ENCODE results near the gene OR14K1. TPM values are rescaled to one million over a fixed set of nuclear protein-coding genes. Genes with fewer than 3 reads are reported as not detected.
"Not testable (repeated sequence)": the region's sequence is repeated elsewhere in the genome, so short reads cannot be mapped to it uniquely, and the experiment has no call there.

Gene OR14K1
- total RNA-seq, 4 donors from 2014 or later, result 0.57 TPM; not detected in 3

DNA sequence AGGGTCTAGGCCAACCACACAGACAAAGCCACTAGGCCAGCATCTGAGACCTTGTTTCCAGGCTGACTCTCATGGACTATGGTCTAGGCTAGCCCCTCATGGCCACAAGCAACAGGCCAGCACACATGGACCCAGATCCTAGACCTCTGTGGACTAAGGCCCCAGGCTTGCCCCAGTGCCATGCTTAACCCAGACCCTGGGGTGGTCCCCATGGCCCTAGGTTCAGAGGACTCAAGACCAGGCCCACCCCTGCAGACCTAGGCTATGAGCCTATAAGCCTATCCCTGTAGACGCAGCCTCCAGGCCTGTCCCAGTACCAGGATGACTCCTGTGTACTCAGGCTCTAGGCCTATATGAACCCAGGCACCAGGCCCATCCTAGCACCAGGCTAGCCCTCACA, 11.5 kb downstream of the OR14K1 start:
- no peak for TF ChIP-seq EP300 (IDR thresholded peaks at IDR 0.05)
- TF ChIP-seq, protein P1, sequence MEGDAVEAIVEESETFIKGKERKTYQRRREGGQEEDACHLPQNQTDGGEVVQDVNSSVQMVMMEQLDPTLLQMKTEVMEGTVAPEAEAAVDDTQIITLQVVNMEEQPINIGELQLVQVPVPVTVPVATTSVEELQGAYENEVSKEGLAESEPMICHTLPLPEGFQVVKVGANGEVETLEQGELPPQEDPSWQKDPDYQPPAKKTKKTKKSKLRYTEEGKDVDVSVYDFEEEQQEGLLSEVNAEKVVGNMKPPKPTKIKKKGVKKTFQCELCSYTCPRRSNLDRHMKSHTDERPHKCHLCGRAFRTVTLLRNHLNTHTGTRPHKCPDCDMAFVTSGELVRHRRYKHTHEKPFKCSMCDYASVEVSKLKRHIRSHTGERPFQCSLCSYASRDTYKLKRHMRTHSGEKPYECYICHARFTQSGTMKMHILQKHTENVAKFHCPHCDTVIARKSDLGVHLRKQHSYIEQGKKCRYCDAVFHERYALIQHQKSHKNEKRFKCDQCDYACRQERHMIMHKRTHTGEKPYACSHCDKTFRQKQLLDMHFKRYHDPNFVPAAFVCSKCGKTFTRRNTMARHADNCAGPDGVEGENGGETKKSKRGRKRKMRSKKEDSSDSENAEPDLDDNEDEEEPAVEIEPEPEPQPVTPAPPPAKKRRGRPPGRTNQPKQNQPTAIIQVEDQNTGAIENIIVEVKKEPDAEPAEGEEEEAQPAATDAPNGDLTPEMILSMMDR (IDR thresholded peaks at IDR 0.05), result no peak
- no peak for TF ChIP-seq POLR2A (IDR thresholded peaks at IDR 0.05)
- no peak for TF ChIP-seq POLR2AphosphoS5 (IDR thresholded peaks at IDR 0.05)
- no CpG with 5 or more reads among the region's 1 CpG for WGBS
- Histone ChIP-seq H3K9me3 (peaks cover 22% of the 10 kb centered on the region), H3K4me3 (no peak overlapping the region), H3K27ac (no peak overlapping the region), H3K36me3 (no peaks in the 10 kb centered on the region), H3K4me1 (no peaks in the 10 kb centered on the region), H3K27me3 (no peaks in the 10 kb centered on the region)
- DNase-seq (ENCODE audit: low spot score in 2 of 2), result no peak

DNA sequence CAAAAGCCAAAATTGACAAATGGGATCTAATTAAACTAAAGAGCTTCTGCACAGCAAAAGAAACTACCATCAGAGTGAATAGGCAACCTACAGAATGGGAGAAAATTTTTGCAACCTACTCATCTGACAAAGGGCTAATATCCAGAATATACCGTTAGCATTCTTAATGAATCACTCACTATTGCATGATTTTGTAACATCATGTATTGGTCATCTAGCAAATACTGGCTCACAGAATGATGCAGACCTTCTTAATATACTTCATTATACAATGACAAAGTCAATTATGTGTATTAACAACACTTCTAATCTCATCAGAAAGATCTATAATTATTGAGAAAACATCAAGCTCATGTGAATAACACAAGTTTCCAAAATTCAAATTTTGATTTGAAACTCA, 15.9 kb downstream of the OR14K1 start:
- not testable (repeated sequence) for H3K36me3 ChIP-seq; H3K4me1 ChIP-seq; H3K4me3 ChIP-seq; H3K27me3 ChIP-seq; DNase-seq (ENCODE audit: low spot score in 2 of 2); H3K27ac ChIP-seq
- H3K9me3 ChIP-seq, result peaks cover 12% of the 10 kb centered on the region
- 97% methylated on average over 1 of the region's 1 CpG for WGBS

DNA sequence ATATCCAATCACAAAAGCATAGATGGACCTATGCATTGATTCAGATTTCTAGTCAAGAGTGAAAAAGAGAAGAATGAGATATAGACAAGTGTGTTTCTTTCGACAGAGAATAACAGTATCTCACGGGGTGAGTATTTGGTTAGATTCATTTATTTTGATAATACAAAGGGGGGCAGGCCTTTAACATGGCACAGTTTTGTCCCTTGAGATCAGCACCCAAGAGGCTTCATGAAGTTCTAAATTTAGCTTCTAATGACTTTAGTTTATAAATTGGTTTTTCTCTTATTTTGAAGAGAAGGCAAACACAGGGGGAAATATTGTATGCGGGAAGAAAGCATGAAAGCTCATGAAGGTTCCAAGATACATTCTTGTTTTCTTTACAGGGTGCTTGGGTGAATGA, 22.0 kb downstream of the OR14K1 start, which contains the start of gene OR1C1:
OR1C1 (minus strand) TSS at position 101 of the 400 bp plus-strand sequence. CDS start 2,150 bp downstream, outside the sequence.
- TF ChIP-seq POLR2A (IDR thresholded peaks at IDR 0.05), result no peak
- WGBS, result 93% methylated on average over 3 of the region's 3 CpGs
- Histone ChIP-seq H3K4me3 (no peak within 1 kb of the TSS), H3K27me3 (no peaks in the 10 kb centered on the region), H3K36me3 (no peaks in the 10 kb centered on the region), H3K9me3 (no peaks in the 10 kb centered on the region), H3K27ac (no peak within 1 kb of the TSS), H3K4me1 (no peaks in the 10 kb centered on the region)
- DNase-seq (ENCODE audit: low spot score in 2 of 2), result no peak

DNA sequence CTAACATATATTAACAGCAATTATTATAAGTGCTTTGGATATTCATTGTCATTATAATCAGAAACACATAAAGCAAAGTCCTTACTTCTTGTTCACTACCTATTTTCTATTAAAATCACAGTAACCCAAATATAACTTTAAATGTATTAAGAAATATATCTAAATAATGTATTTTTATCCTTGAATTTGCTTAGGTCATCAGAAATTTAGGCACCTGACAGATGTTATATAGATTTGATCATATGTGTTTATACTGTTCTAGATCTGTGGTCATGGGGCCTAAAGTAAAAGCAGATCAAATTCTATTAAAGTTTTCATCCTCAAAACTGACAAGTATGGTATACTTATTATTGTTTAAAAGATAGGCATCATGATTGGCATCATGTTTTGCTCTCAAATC, 31.2 kb downstream of the OR14K1 start:
- Histone ChIP-seq H3K27me3 (no peaks in the 10 kb centered on the region), H3K4me1 (no peaks in the 10 kb centered on the region), H3K9me3 (no peaks in the 10 kb centered on the region), H3K36me3 (no peaks in the 10 kb centered on the region), H3K27ac (no peak overlapping the region), H3K4me3 (no peak overlapping the region)
- TF ChIP-seq, protein P1 (IDR thresholded peaks at IDR 0.05), result no peak
- TF ChIP-seq POLR2AphosphoS5 (IDR thresholded peaks at IDR 0.05), result no peak
- TF ChIP-seq EP300 (IDR thresholded peaks at IDR 0.05), result no peak
- TF ChIP-seq POLR2A (IDR thresholded peaks at IDR 0.05), result no peak
- no peak for DNase-seq (ENCODE audit: low spot score in 2 of 2)

Other genes with a start within 250 kb of the OR14K1 start
- not detected for gene OR2C3, start 202.2 kb upstream of the OR14K1 start, total RNA-seq
- not detected for gene GCSAML, start 189.5 kb upstream of the OR14K1 start, total RNA-seq
- not detected for gene OR2G2, start 150.3 kb upstream of the OR14K1 start, total RNA-seq
- not detected for gene OR2G3, start 133.0 kb upstream of the OR14K1 start, total RNA-seq
- not detected for gene OR13G1, start 58.9 kb upstream of the OR14K1 start, total RNA-seq
- gene OR6F1, start 22.0 kb upstream of the OR14K1 start, total RNA-seq, result not detected
- gene OR14A2, start 9.5 kb downstream of the OR14K1 start, total RNA-seq, result not detected
- not detected for gene OR1C1, start 21.9 kb downstream of the OR14K1 start, total RNA-seq
- gene OR14A16, start 85.5 kb downstream of the OR14K1 start, total RNA-seq, result not detected
- not detected for gene OR11L1, start 103.3 kb downstream of the OR14K1 start, total RNA-seq
- 1 to 10 TPM in 1 of 4 donors, under 1 TPM in 3; 0.59 to 7.9 (median 0.87) TPM for gene TRIM58, start 118.6 kb downstream of the OR14K1 start, total RNA-seq
- 1 to 10 TPM in 2 of 4 donors, under 1 TPM in 1, not detected in 1; 0.81 to 3.1 (median 1.2) TPM for gene OR2W3, start 157.0 kb downstream of the OR14K1 start, total RNA-seq
- gene OR2T8, start 181.6 kb downstream of the OR14K1 start, total RNA-seq, result not detected
- gene OR2AJ1, start 186.3 kb downstream of the OR14K1 start, total RNA-seq, result not detected
- gene OR2L8, start 210.2 kb downstream of the OR14K1 start, total RNA-seq, result under 1 TPM in 1 of 4 donors, not detected in 3; 0.97 TPM
- gene OR2AK2, start 226.6 kb downstream of the OR14K1 start, total RNA-seq, result not detected